ENCODE measurements around the gene RAPGEF4.

- TF ChIP-seq, protein P1, sequence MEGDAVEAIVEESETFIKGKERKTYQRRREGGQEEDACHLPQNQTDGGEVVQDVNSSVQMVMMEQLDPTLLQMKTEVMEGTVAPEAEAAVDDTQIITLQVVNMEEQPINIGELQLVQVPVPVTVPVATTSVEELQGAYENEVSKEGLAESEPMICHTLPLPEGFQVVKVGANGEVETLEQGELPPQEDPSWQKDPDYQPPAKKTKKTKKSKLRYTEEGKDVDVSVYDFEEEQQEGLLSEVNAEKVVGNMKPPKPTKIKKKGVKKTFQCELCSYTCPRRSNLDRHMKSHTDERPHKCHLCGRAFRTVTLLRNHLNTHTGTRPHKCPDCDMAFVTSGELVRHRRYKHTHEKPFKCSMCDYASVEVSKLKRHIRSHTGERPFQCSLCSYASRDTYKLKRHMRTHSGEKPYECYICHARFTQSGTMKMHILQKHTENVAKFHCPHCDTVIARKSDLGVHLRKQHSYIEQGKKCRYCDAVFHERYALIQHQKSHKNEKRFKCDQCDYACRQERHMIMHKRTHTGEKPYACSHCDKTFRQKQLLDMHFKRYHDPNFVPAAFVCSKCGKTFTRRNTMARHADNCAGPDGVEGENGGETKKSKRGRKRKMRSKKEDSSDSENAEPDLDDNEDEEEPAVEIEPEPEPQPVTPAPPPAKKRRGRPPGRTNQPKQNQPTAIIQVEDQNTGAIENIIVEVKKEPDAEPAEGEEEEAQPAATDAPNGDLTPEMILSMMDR (conservative IDR thresholded peaks at IDR 0.05; ENCODE audit: low read depth, low read length): peak; percentile 66
- TF ChIP-seq CEBPB (IDR thresholded peaks at IDR 0.05; ENCODE audit: low read depth, low read length) (peak; percentile 81), RAD21 (IDR thresholded peaks at IDR 0.05; ENCODE audit: low read length) (peak; percentile 63), FOS (IDR thresholded peaks at IDR 0.05; ENCODE audit: low read depth, low read length) (no peak)
Observed at GRCh38 chr2:173021939-173022371, 286.3 kb downstream of the RAPGEF4 start.

Measured in IMR-90 (cell line).